ENCODE results near the gene GINS2. TPM values are rescaled to one million over a fixed set of nuclear protein-coding genes. Genes with fewer than 3 reads are reported as not detected.

The GINS2 gene
- total RNA-seq, 6 experiments from 2014 or later: 11.8 to 24.6 (median 21.0) TPM

DNA sequence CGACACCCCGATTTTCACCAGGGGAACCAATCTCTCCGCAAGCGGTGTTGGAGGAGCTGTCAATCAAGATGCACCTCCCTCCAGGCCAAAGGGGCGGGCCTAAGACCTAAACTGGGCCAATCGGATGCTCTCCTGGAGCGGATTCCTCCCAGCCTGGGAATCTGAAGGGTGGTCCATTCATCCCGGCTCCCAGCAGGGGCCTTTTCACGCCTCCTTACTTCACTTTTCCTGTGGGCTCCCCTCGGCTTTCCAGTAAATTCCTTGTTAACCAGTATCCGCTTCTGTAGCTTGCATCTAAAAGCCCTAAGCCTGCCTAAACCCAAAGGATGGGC is 45.1 kb upstream of the GINS2 start:
- Mint-ChIP-seq H3K9me3 (no peaks in the 10 kb centered on the region), H3K27me3 (ENCODE audit: insufficient read depth) (no peaks in the 10 kb centered on the region), H3K36me3 (ENCODE audit: low read depth) (peaks cover 13% of the 10 kb centered on the region), H3K27ac (no peak overlapping the region), H3K4me3 (no peak overlapping the region), H3K4me1 (ENCODE audit: low read depth) (peaks cover 7% of the 10 kb centered on the region)
- no peak for DNase-seq
- TF ChIP-seq, protein P1, sequence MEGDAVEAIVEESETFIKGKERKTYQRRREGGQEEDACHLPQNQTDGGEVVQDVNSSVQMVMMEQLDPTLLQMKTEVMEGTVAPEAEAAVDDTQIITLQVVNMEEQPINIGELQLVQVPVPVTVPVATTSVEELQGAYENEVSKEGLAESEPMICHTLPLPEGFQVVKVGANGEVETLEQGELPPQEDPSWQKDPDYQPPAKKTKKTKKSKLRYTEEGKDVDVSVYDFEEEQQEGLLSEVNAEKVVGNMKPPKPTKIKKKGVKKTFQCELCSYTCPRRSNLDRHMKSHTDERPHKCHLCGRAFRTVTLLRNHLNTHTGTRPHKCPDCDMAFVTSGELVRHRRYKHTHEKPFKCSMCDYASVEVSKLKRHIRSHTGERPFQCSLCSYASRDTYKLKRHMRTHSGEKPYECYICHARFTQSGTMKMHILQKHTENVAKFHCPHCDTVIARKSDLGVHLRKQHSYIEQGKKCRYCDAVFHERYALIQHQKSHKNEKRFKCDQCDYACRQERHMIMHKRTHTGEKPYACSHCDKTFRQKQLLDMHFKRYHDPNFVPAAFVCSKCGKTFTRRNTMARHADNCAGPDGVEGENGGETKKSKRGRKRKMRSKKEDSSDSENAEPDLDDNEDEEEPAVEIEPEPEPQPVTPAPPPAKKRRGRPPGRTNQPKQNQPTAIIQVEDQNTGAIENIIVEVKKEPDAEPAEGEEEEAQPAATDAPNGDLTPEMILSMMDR (IDR thresholded peaks at IDR 0.05): no peak

DNA sequence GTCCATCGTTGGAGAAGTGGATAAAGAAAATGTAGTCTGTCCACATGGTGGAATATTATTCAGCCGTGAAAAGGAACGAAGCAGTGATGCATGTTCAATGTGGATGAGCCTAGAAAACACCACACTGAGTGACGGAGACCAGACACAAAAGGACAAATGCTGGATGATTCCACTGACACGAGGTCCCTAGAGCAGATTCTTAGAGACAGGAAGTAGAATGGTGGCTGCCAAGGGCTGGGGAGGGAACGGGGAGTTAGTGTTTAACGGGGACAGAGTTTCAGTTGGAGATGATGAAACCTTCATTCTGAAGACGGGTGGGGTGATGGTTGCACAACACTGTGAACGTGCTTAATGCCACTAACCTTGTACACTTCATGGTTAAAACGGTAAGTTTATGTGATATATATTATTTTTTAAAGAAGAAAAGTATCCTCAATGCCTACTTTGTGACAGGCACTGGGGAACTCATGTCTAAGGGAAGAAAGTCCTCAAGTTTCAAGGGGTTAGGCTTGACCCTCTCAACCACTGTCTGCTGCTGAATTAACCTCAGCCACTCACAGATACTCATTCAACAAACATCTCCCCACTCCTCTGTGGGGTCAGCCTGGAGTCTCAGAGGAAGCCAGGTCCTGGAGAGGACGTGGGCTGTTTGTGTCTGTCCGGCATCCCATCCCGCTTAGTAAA is 44.5 kb upstream of the GINS2 start:
- peaks cover 13% of the 10 kb centered on the region for H3K36me3 Mint-ChIP-seq (ENCODE audit: low read depth)
- H3K27ac Mint-ChIP-seq: no peak overlapping the region
- TF ChIP-seq, protein P1 (IDR thresholded peaks at IDR 0.05): no peak
- H3K9me3 Mint-ChIP-seq: no peaks in the 10 kb centered on the region
- DNase-seq: no peak
- peaks cover 7% of the 10 kb centered on the region for H3K4me1 Mint-ChIP-seq (ENCODE audit: low read depth)
- H3K27me3 Mint-ChIP-seq (ENCODE audit: insufficient read depth): no peaks in the 10 kb centered on the region
- no peak overlapping the region for H3K4me3 Mint-ChIP-seq

DNA sequence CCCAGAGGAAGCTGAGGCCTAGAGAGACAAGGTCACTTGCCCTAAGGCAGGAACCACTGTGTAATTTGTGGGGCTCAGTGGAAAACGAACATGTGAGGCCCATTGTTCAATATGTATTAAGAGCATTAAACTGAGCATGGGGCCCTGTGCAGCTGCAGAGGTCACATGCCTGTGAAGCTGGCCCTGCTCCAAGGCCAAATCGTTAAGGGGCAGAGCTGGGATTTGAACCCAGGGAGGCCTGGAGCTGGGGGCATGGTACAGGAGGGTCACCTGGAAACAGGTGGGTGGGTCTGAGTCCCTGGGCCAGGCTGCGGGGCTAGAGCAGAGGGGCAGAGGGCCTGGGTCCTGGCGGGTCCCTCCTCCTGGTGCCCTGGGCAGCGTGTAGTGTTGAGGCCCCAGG is 42.4 kb upstream of the GINS2 start:
- H3K36me3 Mint-ChIP-seq (ENCODE audit: low read depth): peaks cover 17% of the 10 kb centered on the region
- H3K9me3 Mint-ChIP-seq: no peaks in the 10 kb centered on the region
- TF ChIP-seq, protein P1 (IDR thresholded peaks at IDR 0.05): no peak
- peaks cover 7% of the 10 kb centered on the region for H3K4me1 Mint-ChIP-seq (ENCODE audit: low read depth)
- no peaks in the 10 kb centered on the region for H3K27me3 Mint-ChIP-seq (ENCODE audit: insufficient read depth)
- DNase-seq: no peak
- no peak overlapping the region for H3K4me3 Mint-ChIP-seq
- no peak overlapping the region for H3K27ac Mint-ChIP-seq

DNA sequence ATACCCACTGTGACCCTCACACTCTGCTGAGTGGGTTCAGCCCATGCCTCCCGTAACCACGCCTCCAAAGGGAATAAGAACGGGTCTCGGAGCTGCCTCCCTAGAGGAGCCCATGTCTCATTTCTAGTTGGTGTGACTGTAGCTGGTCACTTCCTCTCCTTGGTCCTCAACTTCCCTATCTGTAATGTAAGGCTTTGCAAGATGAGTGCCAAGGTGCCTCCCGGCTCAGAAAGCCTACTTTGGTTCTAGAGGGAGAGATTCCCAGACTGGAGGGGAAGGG is 41.4 kb upstream of the GINS2 start:
- Mint-ChIP-seq H3K36me3 (ENCODE audit: low read depth) (peaks cover 19% of the 10 kb centered on the region), H3K4me3 (no peak overlapping the region), H3K27me3 (ENCODE audit: insufficient read depth) (no peaks in the 10 kb centered on the region), H3K4me1 (ENCODE audit: low read depth) (peaks cover 7% of the 10 kb centered on the region), H3K9me3 (no peaks in the 10 kb centered on the region), H3K27ac (no peak overlapping the region)
- TF ChIP-seq, protein P1 (IDR thresholded peaks at IDR 0.05): no peak
- DNase-seq: no peak

DNA sequence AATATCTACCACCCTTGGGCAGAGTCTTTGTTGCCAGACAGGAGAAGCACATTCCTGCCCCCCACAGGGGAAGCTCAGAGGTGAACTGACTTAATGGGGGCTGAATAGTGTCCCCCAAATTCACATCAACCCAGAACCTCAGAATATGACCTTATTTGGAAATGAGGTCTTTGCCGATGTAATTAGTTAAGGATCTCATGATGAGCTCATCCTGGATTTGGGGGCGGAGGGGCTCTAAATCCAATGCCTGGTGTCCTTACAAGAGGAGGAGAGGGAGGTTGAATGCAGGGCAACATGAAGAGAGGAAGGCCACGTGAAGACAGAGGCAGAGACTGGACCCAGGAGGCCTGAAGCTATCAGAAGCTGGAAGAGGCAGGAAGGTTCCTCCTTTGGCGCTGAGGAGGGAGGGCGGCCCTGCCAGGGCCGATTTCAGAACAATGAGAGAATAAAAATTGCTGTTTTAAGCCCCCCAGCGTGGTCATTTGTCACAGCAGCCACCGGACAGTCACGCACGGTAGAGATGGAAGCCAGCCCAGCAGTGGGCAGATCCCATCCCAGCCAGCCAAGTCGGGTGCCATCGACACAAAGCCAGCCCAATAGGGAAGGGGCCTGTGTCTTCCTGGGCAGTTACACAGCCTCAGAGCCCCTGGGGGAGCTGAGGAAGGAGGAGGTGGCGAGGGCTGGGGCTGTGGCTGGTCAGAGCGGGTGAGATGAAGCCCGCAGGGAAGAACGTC is 40.9 kb upstream of the GINS2 start:
- peaks cover 19% of the 10 kb centered on the region for H3K36me3 Mint-ChIP-seq (ENCODE audit: low read depth)
- TF ChIP-seq, protein P1 (IDR thresholded peaks at IDR 0.05): no peak
- H3K27ac Mint-ChIP-seq: peak overlapping the region; percentile 29; the same call in 1 of the 2 replicates
- no peak for DNase-seq
- H3K9me3 Mint-ChIP-seq: no peaks in the 10 kb centered on the region
- H3K4me3 Mint-ChIP-seq: no peak overlapping the region
- H3K4me1 Mint-ChIP-seq (ENCODE audit: low read depth): peaks cover 7% of the 10 kb centered on the region
- H3K27me3 Mint-ChIP-seq (ENCODE audit: insufficient read depth): no peaks in the 10 kb centered on the region
